ENCODE data around the gene PEAR1. TPM values are rescaled to one million over a fixed set of nuclear protein-coding genes. Genes with fewer than 3 reads are reported as not detected.

Gene PEAR1
- 4.2 and 5.5 TPM in 2 replicates for total RNA-seq

GRCh38 chr1:156893048-156893953, at the start of gene PEAR1:
PEAR1 (plus strand) TSS chr1:156893718; CDS start chr1:156903927, 10,209 bp downstream.

GRCh38 chr1:156858959-156859522, 34.5 kb upstream of the PEAR1 start, which contains the start of gene INSRR:
INSRR (minus strand) TSS chr1:156859117; CDS start chr1:156858621, 496 bp downstream.

GRCh38 chr1:156860628-156861423, 32.7 kb upstream of the PEAR1 start, which contains the start of gene NTRK1:
NTRK1 (plus strand) TSS chr1:156860865; CDS start chr1:156860935, 70 bp downstream.

GRCh38 chr1:156920233-156921052, 26.9 kb downstream of the PEAR1 start, which contains the start of gene LRRC71:
LRRC71 (plus strand) TSS chr1:156920632; CDS start chr1:156920804, 172 bp downstream.

Small RNA genes lying within 50 kb of the gene (small RNA-seq; reads per million reads assigned to genes)
- gene MIR765 = not detected

Other genes starting within 250 kb of the PEAR1 start
- gene NES, start 216.3 kb upstream of the PEAR1 start, total RNA-seq = 0.26 and 0.65 TPM in 2 replicates
- 1.6 and 3.0 TPM in 2 replicates for gene CRABP2, start 188.1 kb upstream of the PEAR1 start, total RNA-seq
- gene METTL25B, start 165.2 kb upstream of the PEAR1 start, total RNA-seq = 8.5 and 10.8 TPM in 2 replicates
- gene ISG20L2, start 165.0 kb upstream of the PEAR1 start, total RNA-seq = 15.6 and 19.5 TPM in 2 replicates
- 28.9 and 35.8 TPM in 2 replicates for gene MRPL24, start 152.6 kb upstream of the PEAR1 start, total RNA-seq
- gene HDGF, start 142.0 kb upstream of the PEAR1 start, total RNA-seq = 131 and 139 TPM in 2 replicates
- 21.9 and 22.0 TPM in 2 replicates for gene PRCC, start 126.2 kb upstream of the PEAR1 start, total RNA-seq
- gene SH2D2A, start 76.9 kb upstream of the PEAR1 start, total RNA-seq = 0.52 TPM in 1 of 2 replicates, not detected in the other
- gene INSRR, start 34.6 kb upstream of the PEAR1 start, total RNA-seq = under 0.01 TPM in 1 of 2 replicates, not detected in the other
- gene NTRK1, start 32.9 kb upstream of the PEAR1 start, total RNA-seq = 0.11 TPM in 1 of 2 replicates, not detected in the other
- not detected in 2 replicates for gene LRRC71, start 26.9 kb downstream of the PEAR1 start, total RNA-seq
- gene ARHGEF11, start 152.0 kb downstream of the PEAR1 start, total RNA-seq = 31.0 and 32.8 TPM in 2 replicates
- gene ETV3L, start 206.1 kb downstream of the PEAR1 start, total RNA-seq = not detected in 2 replicates
- gene ETV3, start 244.7 kb downstream of the PEAR1 start, total RNA-seq = 18.0 and 18.4 TPM in 2 replicates